Panc1 (cell line): Measurements from ENCODE around the gene EFR3B.

Experiments
- CTCF ChIP-seq: fragments of 450-650 bp; IDR thresholded peaks from 2 replicates; pipeline ENCODE4 v1.5.1; 2017; ENCODE audit warnings: mild to moderate bottlenecking
- POLR2AphosphoS5 ChIP-seq: IDR thresholded peaks from 2 replicates; pipeline ENCODE4 v1.6.1; 2012; ENCODE audit warnings: mild to moderate bottlenecking, low read depth, low read length, moderate library complexity
- REST ChIP-seq, 2 experiments: IDR thresholded peaks; 2 replicates each; pipeline ENCODE4 v1.6.1; 2011 to 2012; ENCODE audit warnings: low read depth in 2 of 2, control low read depth in 1 of 2, low read length in 1 of 2, mild to moderate bottlenecking in 1 of 2, moderate library complexity in 1 of 2; ENCODE audit not compliant: insufficient read depth in 1 of 2
- SIN3A ChIP-seq: IDR thresholded peaks from 2 replicates; pipeline ENCODE4 v1.6.1; 2012; ENCODE audit warnings: low read depth, mild to moderate bottlenecking, low read length, moderate library complexity, borderline replicate concordance; ENCODE audit not compliant: insufficient read depth
- TCF7L2 ChIP-seq: IDR thresholded peaks from 2 replicates; pipeline ENCODE4 v1.6.1; 2011; ENCODE audit warnings: mild to moderate bottlenecking, low read depth, low read length, inconsistent platforms

- TF ChIP-seq CTCF = no peak
- TF ChIP-seq POLR2AphosphoS5 = no peak
- no peak for TF ChIP-seq REST (IDR thresholded peaks at IDR 0.05; ENCODE audit: insufficient read depth in 1 of 2, low read depth in 2 of 2, low read length in 1 of 2)
- TF ChIP-seq SIN3A = no peak
- TF ChIP-seq TCF7L2 = no peak
These were observed 16.5 kb upstream of the EFR3B start for GRCh38 chr2:25025229-25026007.
